Bronchial epithelial cell (primary cell): ENCODE results near the gene STAM2. TPM values are rescaled to one million over a fixed set of nuclear protein-coding genes. Genes with fewer than 3 reads are reported as not detected.

Experiments used
- DNase-seq: peaks from one replicate; pipeline ENCODE4 v3.0.0-alpha.2; 2010; ENCODE audit warnings: low read depth
- FAIRE-seq: peaks from 2 replicates; lab custom pipeline; 2011; peaks lifted over from hg19 to GRCh38; lab: Jason Lieb, UNC
- H3K27me3 ChIP-seq: 2 replicates; pipeline ENCODE4 v1.5.1; 2011; ENCODE audit warnings: low read length; ENCODE audit not compliant: control insufficient read depth, insufficient read depth
- H3K36me3 ChIP-seq: 2 replicates; pipeline ENCODE4 v1.5.1; 2011; ENCODE audit warnings: low read length; ENCODE audit not compliant: control insufficient read depth, insufficient read depth
- H3K4me3 ChIP-seq: 2 replicates; pipeline ENCODE4 v1.5.1; 2011; ENCODE audit warnings: mild to moderate bottlenecking, low read depth, low read length, control low read depth
- CTCF ChIP-seq: IDR thresholded peaks from 2 replicates; pipeline ENCODE4 v1.5.1; 2011; ENCODE audit warnings: mild to moderate bottlenecking, moderate library complexity, low read length, control low read depth, inconsistent platforms; ENCODE audit not compliant: insufficient read depth, severe bottlenecking
- total RNA-seq: library from RNA; depleted of rRNA; stranded (reverse); fragments of >200 nt; gene quantifications from 2 replicates; pipeline ENCODE4 v1.2.1, GENCODE V29; 2014

The STAM2 gene
- total RNA-seq, 1 donor from 2014 or later: 32.1 TPM

GRCh38 chr2:152098496-152099366 lies 76.8 kb downstream of the STAM2 start, which contains the start of gene CACNB4:
Gene CACNB4, minus strand, starts transcription at chr2:152099044.
- DNase-seq (no peak), FAIRE-seq (no peak)
- TF ChIP-seq CTCF: no peak
- Histone ChIP-seq H3K36me3 (no peaks in the 10 kb centered on the region), H3K4me3 (peak within 1 kb of the TSS; percentile 49), H3K27me3 (peaks cover 10% of the 10 kb centered on the region)

GRCh38 chr2:152097801-152098495 lies 77.6 kb downstream of the STAM2 start:
- peaks cover 10% of the 10 kb centered on the region for H3K27me3 ChIP-seq
- H3K36me3 ChIP-seq: no peaks in the 10 kb centered on the region
- TF ChIP-seq CTCF: no peak
- FAIRE-seq (no peak), DNase-seq (no peak)
- H3K4me3 ChIP-seq: peak overlapping the region; percentile 49

GRCh38 chr2:152097290-152097800 lies 78.2 kb downstream of the STAM2 start:
- FAIRE-seq (no peak), DNase-seq (peak; percentile 68)
- peaks cover 10% of the 10 kb centered on the region for H3K27me3 ChIP-seq
- H3K36me3 ChIP-seq: no peaks in the 10 kb centered on the region
- no peak for TF ChIP-seq CTCF
- peak overlapping the region; percentile 49 for H3K4me3 ChIP-seq

GRCh38 chr2:152095146-152095545 lies 80.4 kb downstream of the STAM2 start:
- TF ChIP-seq CTCF: no peak
- FAIRE-seq (no peak), DNase-seq (no peak)
- H3K36me3 ChIP-seq: no peaks in the 10 kb centered on the region
- H3K4me3 ChIP-seq: no peak overlapping the region
- H3K27me3 ChIP-seq: peaks cover 7% of the 10 kb centered on the region

GRCh38 chr2:152094014-152094413 lies 81.5 kb downstream of the STAM2 start:
- no peak for FAIRE-seq
- H3K27me3 ChIP-seq: no peaks in the 10 kb centered on the region
- no peak for TF ChIP-seq CTCF

More at GRCh38 chr2:152094014-152094413, 81.5 kb downstream of the STAM2 start:
- Histone ChIP-seq H3K4me3 (no peak overlapping the region), H3K36me3 (no peaks in the 10 kb centered on the region)
- DNase-seq: no peak
